WTC11 (cell line): Measurements from ENCODE around the gene NPC2.

Experiments used
- FOXP1 ChIP-seq: sonication (generic); formaldehyde crosslinking; IDR thresholded peaks from 2 replicates; pipeline ENCODE4 v1.8.0; 2022; ENCODE audit warnings: missing genetic modification reagents, mild to moderate bottlenecking, moderate library complexity, borderline replicate concordance
- MAX ChIP-seq: sonication (generic); formaldehyde crosslinking; IDR thresholded peaks from 2 replicates; pipeline ENCODE4 v1.8.0; 2022; ENCODE audit warnings: mild to moderate bottlenecking, missing genetic modification reagents
- PREB ChIP-seq: sonication (generic); formaldehyde crosslinking; IDR thresholded peaks from 2 replicates; pipeline ENCODE4 v1.8.1; 2022; ENCODE audit warnings: mild to moderate bottlenecking, missing genetic modification reagents, moderate library complexity, borderline replicate concordance
- ZBTB43 ChIP-seq: sonication (generic); formaldehyde crosslinking; IDR thresholded peaks from 2 replicates; pipeline ENCODE4 v1.8.1; 2023; ENCODE audit warnings: mild to moderate bottlenecking, missing genetic modification reagents

GRCh38 chr14:74504874-74505720 is 12.0 kb upstream of the NPC2 start:
- no peak for TF ChIP-seq ZBTB43 (CRISPR knock-in tag)
- TF ChIP-seq MAX (CRISPR knock-in tag), result no peak
- TF ChIP-seq FOXP1 (CRISPR knock-in tag), result no peak
- TF ChIP-seq PREB (CRISPR knock-in tag), result no peak
